RWPE1 (cell line): ENCODE data around the gene FOXL3.
A peak's percentile ranks its signal among the peaks of the same experiment; 100 is the strongest.

Source experiments
- CTCF ChIA-PET: fragments of 350-600 bp; sonication (Branson Sonifier 250); formaldehyde crosslinking; extraction: SDS; loops from one replicate; lab custom pipeline; 2021; lab: Yijun Ruan, JAX
- POLR2A ChIA-PET: fragments of 400-600 bp; formaldehyde crosslinking; extraction: SDS; loops from one replicate; lab custom pipeline; 2020; ENCODE audit warnings: antibody characterized with exemption; ENCODE audit not compliant: low non-redundant PET; lab: Yijun Ruan, JAX
- DNase-seq: peaks from one replicate; pipeline ENCODE4 v3.0.0; 2012; ENCODE audit warnings: low spot score
- H3K27ac ChIP-seq: fragments of 450-650 bp; 2 replicates; pipeline ENCODE4 v1.5.1; 2017
- TF ChIP-seq, protein P1 (sequence below): fragments of 450-650 bp; conservative IDR thresholded peaks from 2 replicates; pipeline ENCODE4 v1.5.1; 2017; ENCODE audit warnings: low read depth, mild to moderate bottlenecking

The FOXL3 gene

GRCh38 chr7:312424-312823 is 22.5 kb downstream of the FOXL3 start:
- no peak overlapping the region for H3K27ac ChIP-seq
- TF ChIP-seq, protein P1, sequence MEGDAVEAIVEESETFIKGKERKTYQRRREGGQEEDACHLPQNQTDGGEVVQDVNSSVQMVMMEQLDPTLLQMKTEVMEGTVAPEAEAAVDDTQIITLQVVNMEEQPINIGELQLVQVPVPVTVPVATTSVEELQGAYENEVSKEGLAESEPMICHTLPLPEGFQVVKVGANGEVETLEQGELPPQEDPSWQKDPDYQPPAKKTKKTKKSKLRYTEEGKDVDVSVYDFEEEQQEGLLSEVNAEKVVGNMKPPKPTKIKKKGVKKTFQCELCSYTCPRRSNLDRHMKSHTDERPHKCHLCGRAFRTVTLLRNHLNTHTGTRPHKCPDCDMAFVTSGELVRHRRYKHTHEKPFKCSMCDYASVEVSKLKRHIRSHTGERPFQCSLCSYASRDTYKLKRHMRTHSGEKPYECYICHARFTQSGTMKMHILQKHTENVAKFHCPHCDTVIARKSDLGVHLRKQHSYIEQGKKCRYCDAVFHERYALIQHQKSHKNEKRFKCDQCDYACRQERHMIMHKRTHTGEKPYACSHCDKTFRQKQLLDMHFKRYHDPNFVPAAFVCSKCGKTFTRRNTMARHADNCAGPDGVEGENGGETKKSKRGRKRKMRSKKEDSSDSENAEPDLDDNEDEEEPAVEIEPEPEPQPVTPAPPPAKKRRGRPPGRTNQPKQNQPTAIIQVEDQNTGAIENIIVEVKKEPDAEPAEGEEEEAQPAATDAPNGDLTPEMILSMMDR: no peak
- POLR2A ChIA-PET: no interaction called here
- CTCF ChIA-PET: no interaction called here
- DNase-seq: no peak

- ChIA-PET POLR2A (no interaction called here), CTCF (no interaction called here)
- TF ChIP-seq, protein P1: no peak
- no peak overlapping the region for H3K27ac ChIP-seq
- no peak for DNase-seq
These were observed 24.9 kb downstream of the FOXL3 start for GRCh38 chr7:314853-315252.

GRCh38 chr7:315516-316265 is 25.7 kb downstream of the FOXL3 start:
- H3K27ac ChIP-seq: no peak overlapping the region
- no peak for DNase-seq
- ChIA-PET CTCF (no interaction called here), POLR2A (no interaction called here)
- TF ChIP-seq, protein P1: no peak

DNA sequence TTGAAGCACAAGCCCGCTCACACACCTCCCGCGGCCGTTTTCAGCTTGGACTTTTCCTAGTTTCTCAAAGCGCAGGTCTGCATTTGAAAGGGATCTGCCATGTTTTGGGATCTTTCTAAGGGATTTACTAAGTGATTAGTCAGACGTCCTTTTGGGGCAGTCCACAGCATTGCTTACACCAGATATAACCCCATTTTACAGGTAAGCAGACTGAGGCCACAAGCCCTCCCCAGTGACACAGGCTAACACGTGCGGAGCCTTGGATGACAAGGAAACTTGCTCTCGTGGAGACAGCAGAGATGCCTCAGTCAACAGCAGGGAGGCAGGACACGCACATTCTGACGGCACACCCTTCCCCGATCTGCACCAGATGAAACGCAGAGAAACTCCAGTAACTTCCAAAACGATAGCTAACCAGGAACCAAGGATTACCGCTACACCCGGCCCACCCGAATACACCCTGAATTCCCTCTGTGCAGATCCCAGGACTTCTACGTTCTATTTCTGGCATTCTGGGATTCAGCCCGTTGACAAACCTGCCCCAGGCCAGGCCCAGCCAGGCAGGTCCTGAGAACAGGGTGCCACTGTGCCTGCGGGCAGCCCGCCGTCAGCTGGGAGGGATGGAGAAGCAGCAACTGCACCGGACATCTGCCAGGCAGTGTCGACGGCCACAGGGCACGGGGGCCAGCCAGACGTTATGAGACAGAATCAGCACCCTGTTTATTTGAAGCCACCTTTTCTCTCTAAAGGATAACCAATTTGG is 27.9 kb downstream of the FOXL3 start:
- TF ChIP-seq, protein P1: no peak
- DNase-seq: no peak
- H3K27ac ChIP-seq: peak overlapping the region; percentile 58; the same call in 1 of the 2 replicates
- ChIA-PET POLR2A (no interaction called here), CTCF (no interaction called here)

- POLR2A ChIA-PET: no interaction called here
- peak overlapping the region; percentile 58 for H3K27ac ChIP-seq
- CTCF ChIA-PET: interaction anchor here (0.7 kb wide), 1 partner anchor 15 kb away, joined by 3 read pairs; no protein-coding TSS in a partner anchor
- TF ChIP-seq, protein P1: no peak
- DNase-seq: no peak
These were observed 28.5 kb downstream of the FOXL3 start for GRCh38 chr7:318476-318875.

DNA sequence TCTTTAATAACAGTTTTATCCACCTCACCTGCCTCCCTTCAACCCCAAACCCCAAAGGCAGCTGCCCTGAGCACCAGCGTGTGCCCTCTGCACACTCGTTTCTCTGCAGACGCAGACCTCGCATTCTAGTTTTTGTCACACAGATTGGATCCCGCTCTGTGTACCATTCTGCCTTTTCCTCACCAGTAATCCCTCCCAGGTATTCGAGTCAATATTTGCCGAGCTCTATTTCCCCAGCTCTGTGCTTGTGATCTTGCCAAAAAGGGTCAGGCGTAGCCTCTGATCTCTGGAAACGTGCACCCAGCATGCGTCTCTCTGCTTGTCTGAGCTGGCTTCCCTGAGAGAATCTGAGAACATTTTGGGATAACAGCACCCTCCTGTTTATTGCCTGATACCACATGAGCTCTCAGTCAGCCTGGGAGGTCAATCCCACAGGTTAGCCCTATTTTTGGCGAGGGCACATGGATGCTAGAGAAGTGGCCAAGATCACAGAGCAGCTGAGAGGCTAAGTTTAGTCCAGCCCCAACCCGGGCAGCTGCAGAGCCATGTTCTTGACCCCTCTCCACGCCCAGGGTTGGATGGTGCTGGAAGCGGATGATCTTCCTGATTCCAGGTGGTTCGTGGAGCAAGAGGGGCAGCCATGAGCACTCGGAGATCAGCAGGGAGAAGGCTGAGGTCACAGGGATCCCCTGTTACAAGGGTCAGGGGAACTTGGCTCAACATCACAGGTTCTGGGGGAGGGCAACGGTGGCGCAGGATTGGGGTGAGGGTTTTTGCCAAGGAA is 29.1 kb downstream of the FOXL3 start:
- TF ChIP-seq, protein P1: no peak
- ChIA-PET CTCF (interaction anchor here (0.7 kb wide), 1 partner anchor 14 kb away, joined by 3 read pairs; no protein-coding TSS in a partner anchor), POLR2A (no interaction called here)
- peak overlapping the region; percentile 58 for H3K27ac ChIP-seq
- no peak for DNase-seq
